ENCODE results near the gene LACC1.

GRCh38 chr13:43865892-43866291, 13.8 kb upstream of the LACC1 start:
- TF ChIP-seq POLR2A (IDR thresholded peaks at IDR 0.05) (no peak), EP300 (IDR thresholded peaks at IDR 0.05) (no peak), POLR2AphosphoS5 (IDR thresholded peaks at IDR 0.05) (no peak)
- TF ChIP-seq, protein P1, sequence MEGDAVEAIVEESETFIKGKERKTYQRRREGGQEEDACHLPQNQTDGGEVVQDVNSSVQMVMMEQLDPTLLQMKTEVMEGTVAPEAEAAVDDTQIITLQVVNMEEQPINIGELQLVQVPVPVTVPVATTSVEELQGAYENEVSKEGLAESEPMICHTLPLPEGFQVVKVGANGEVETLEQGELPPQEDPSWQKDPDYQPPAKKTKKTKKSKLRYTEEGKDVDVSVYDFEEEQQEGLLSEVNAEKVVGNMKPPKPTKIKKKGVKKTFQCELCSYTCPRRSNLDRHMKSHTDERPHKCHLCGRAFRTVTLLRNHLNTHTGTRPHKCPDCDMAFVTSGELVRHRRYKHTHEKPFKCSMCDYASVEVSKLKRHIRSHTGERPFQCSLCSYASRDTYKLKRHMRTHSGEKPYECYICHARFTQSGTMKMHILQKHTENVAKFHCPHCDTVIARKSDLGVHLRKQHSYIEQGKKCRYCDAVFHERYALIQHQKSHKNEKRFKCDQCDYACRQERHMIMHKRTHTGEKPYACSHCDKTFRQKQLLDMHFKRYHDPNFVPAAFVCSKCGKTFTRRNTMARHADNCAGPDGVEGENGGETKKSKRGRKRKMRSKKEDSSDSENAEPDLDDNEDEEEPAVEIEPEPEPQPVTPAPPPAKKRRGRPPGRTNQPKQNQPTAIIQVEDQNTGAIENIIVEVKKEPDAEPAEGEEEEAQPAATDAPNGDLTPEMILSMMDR (IDR thresholded peaks at IDR 0.05) = no peak

Measured in sigmoid colon (tissue), 4 donors.